HepG2 (cell line): ENCODE results near the gene OR2C1. TPM values are rescaled to one million over a fixed set of nuclear protein-coding genes. Genes with fewer than 3 reads are reported as not detected.

Experiments used
- ATAC-seq: fragments of 200-7000 bp; cut with Tn5 transposase; 3 replicates; pipeline ENCODE4 v1.9.1; 2020; ENCODE audit warnings: mild to moderate bottlenecking, moderate library complexity
- BruUV-seq: library from RNA; stranded (reverse); fragments of 400-500 nt; replicated peaks from 2 replicates; lab custom pipeline; 2021; lab: Mats Ljungman, UMichigan
- CTCF ChIA-PET: fragments of 300-600 bp; formaldehyde crosslinking; extraction: SDS; loops from one replicate; lab custom pipeline; 2021; ENCODE audit warnings: low total read pairs, inconsistent platforms, low intra/inter-chr PET ratio; lab: Yijun Ruan, JAX
- POLR2A ChIA-PET: fragments of 350-600 bp; sonication (Branson Sonifier 250); formaldehyde crosslinking; loops from one replicate; lab custom pipeline; 2020; ENCODE audit warnings: antibody characterized with exemption, inconsistent platforms; lab: Yijun Ruan, JAX
- DNase-seq: peaks from one replicate; pipeline ENCODE4 v3.0.0-alpha.2; 2015; ENCODE audit warnings: low spot score
- FAIRE-seq: peaks from 3 replicates; lab custom pipeline; 2011; peaks lifted over from hg19 to GRCh38; lab: Jason Lieb, UNC
- H2AFZ ChIP-seq: one replicate; pipeline ENCODE4 v1.6.1; 2011; ENCODE audit warnings: low read length, inconsistent platforms
- H3K27ac ChIP-seq: fragments of 300-600 bp; 3 replicates; pipeline ENCODE4 v1.8.0; 2011; ENCODE audit warnings: mixed run types, mild to moderate bottlenecking, mixed read lengths, low read length, inconsistent platforms; ENCODE audit not compliant: insufficient read depth; ENCODE audit errors: extremely low read length
- H3K27me3 ChIP-seq, 2 experiments: fragments of 200-600 bp in 1 of 2; 2 replicates in 1 of 2; 3 replicates in 1 of 2; pipeline versions ENCODE4 v1.6.0 to v1.8.0; 2011; ENCODE audit warnings: low read length in 2 of 2, mild to moderate bottlenecking in 2 of 2, moderate library complexity in 2 of 2, inconsistent platforms in 1 of 2; ENCODE audit not compliant: insufficient read depth in 2 of 2, control insufficient read depth in 1 of 2
- H3K36me3 ChIP-seq, 2 experiments: fragments of 200-600 bp in 1 of 2; replicated peaks in 1 of 2; 2 replicates in 1 of 2; 3 replicates in 1 of 2; pipeline versions ENCODE4 v1.5.1 to v1.8.0; 2011; ENCODE audit warnings: low read length in 2 of 2, inconsistent platforms in 1 of 2; ENCODE audit not compliant: insufficient read depth in 2 of 2, control insufficient read depth in 1 of 2
- H3K4me1 ChIP-seq: 2 replicates; pipeline ENCODE4 v1.5.1; 2012; ENCODE audit warnings: low read length, inconsistent platforms; ENCODE audit not compliant: insufficient read depth
- H3K4me2 ChIP-seq: 2 replicates; pipeline ENCODE4 v1.6.0; 2011; ENCODE audit warnings: low read depth, low read length, inconsistent platforms
- H3K4me3 ChIP-seq, 3 experiments: fragments of 200-600 bp in 1 of 3; sonication (generic), shearing (Covaris generic) in 1 of 3; replicated peaks in 1 of 3; 2 replicates each; pipeline ENCODE4 v1.5.1; 2011 to 2016; ENCODE audit warnings: low read length in 3 of 3, inconsistent platforms in 2 of 3, low read depth in 2 of 3, mild to moderate bottlenecking in 2 of 3, control low read depth in 1 of 3, mixed read lengths in 1 of 3; ENCODE audit not compliant: insufficient read depth in 1 of 3
- H3K79me2 ChIP-seq: one replicate; pipeline ENCODE4 v1.6.1; 2011; ENCODE audit warnings: low read length, inconsistent platforms; ENCODE audit not compliant: insufficient read depth
- H3K9ac ChIP-seq: 2 replicates; pipeline ENCODE4 v1.6.0; 2011; ENCODE audit warnings: mild to moderate bottlenecking, low read depth, low read length, inconsistent platforms; ENCODE audit not compliant: insufficient read depth
- H3K9me3 ChIP-seq: 2 replicates; pipeline ENCODE4 v1.5.1; 2012; ENCODE audit warnings: mild to moderate bottlenecking, low read length
- H4K20me1 ChIP-seq: 2 replicates; pipeline ENCODE4 v1.6.0; 2011; ENCODE audit warnings: inconsistent platforms, mild to moderate bottlenecking, low read length, moderate library complexity; ENCODE audit not compliant: insufficient read depth
- CCAR2 ChIP-seq: fragments of 200-400 bp; formaldehyde crosslinking; optimal IDR thresholded peaks from 2 replicates; pipeline ENCODE3; 2018; ENCODE audit warnings: low read depth, mild to moderate bottlenecking, low read length, moderate library complexity
- IKZF4 ChIP-seq: sonication (generic); formaldehyde crosslinking; IDR thresholded peaks from 2 replicates; pipeline ENCODE4 v1.5.1; 2020; ENCODE audit warnings: borderline replicate concordance, mild to moderate bottlenecking, low read depth, missing genetic modification reagents; ENCODE audit errors: not compliant biosample characterization
- KDM5A ChIP-seq: fragments of 200-600 bp; sonication (generic); IDR thresholded peaks from 2 replicates; pipeline ENCODE4 v1.7.0; 2018; ENCODE audit warnings: antibody characterized with exemption, mild to moderate bottlenecking, low read length, borderline replicate concordance
- MAZ ChIP-seq, 2 experiments: sonication (generic) in 1 of 2; formaldehyde crosslinking in 1 of 2; IDR thresholded peaks; 2 replicates each; pipeline versions ENCODE4 v1.5.0 to v1.6.1; 2012 to 2020; ENCODE audit warnings: low read depth in 2 of 2, mild to moderate bottlenecking in 2 of 2, borderline replicate concordance in 1 of 2, improper control_type of control experiment in 1 of 2, low read length in 1 of 2, missing genetic modification reagents in 1 of 2, moderate library complexity in 1 of 2
- NPAS2 ChIP-seq: sonication (generic); formaldehyde crosslinking; IDR thresholded peaks from 2 replicates; pipeline ENCODE4 v1.8.0; 2022; ENCODE audit warnings: mild to moderate bottlenecking, missing genetic modification reagents, borderline replicate concordance
- NR2F2 ChIP-seq: IDR thresholded peaks from 2 replicates; pipeline ENCODE4 v1.6.1; 2012; ENCODE audit warnings: low read depth, inconsistent platforms, borderline replicate concordance
- NR2F6 ChIP-seq, 2 experiments: IDR thresholded peaks; 2 replicates each; pipeline ENCODE4 v1.6.1; 2016; ENCODE audit warnings: antibody characterized with exemption in 1 of 2, mild to moderate bottlenecking in 1 of 2
- ZBTB3 ChIP-seq: sonication (generic); formaldehyde crosslinking; IDR thresholded peaks from 2 replicates; pipeline ENCODE4 v1.4.0; 2020; ENCODE audit warnings: low read depth, mild to moderate bottlenecking, moderate library complexity, missing genetic modification reagents, borderline replicate concordance
- ZNF296 ChIP-seq: sonication (generic); formaldehyde crosslinking; conservative IDR thresholded peaks from 2 replicates; pipeline ENCODE4 v1.5.0; 2020; ENCODE audit warnings: mild to moderate bottlenecking, missing genetic modification reagents
- ZNF317 ChIP-seq: sonication (generic); formaldehyde crosslinking; IDR thresholded peaks from 2 replicates; pipeline ENCODE4 v1.5.0; 2020; ENCODE audit warnings: mild to moderate bottlenecking, missing genetic modification reagents
- WGBS: methylation state at CpG from one replicate; pipeline ENCODE4 v1.1.6; 2017; ENCODE audit warnings: low lambda C conversion rate; 5-methylcytosine and 5-hydroxymethylcytosine counted together
- in situ Hi-C: cut with HindIII; loops from 2 replicates; pipeline ENCODE4 v1.10.0; 2017; ENCODE audit warnings: low pct_unique_long_range_greater_than_20kb; ENCODE audit not compliant: extremely low pct_ligation_motif_present
- intact Hi-C: fragments of 100-400 bp; cut with micrococcal nuclease; formaldehyde crosslinking; loops from one replicate; pipeline ENCODE4 v1.10.0; 2022; ENCODE audit not compliant: unreplicated experiment
- polyA plus RNA-seq, 8 experiments: library from polyadenylated mRNA; depleted of rRNA in 3 of 8; stranded (reverse) in 7 of 8; unstranded in 1 of 8; fragments of >200 nt; fragmentation: Illumina TruSeq in 4 of 8; extraction: Trizol in 4 of 8; gene quantifications; 2 replicates each; pipeline versions ENCODE4 v1.2.1 to v1.2.3, GENCODE V29; 2011 to 2016; ENCODE audit warnings: low read depth in 4 of 8, missing spikeins in 1 of 8, mixed read lengths in 1 of 8; ENCODE audit not compliant: insufficient read depth in 1 of 8
- total RNA-seq, 5 experiments: library from RNA; depleted of rRNA; stranded (reverse); fragments of >200 nt; fragmentation: Illumina TruSeq; extraction: Trizol; gene quantifications; 2 replicates each; pipeline ENCODE4 v1.2.3, GENCODE V29; 2016; ENCODE audit warnings: low read depth in 1 of 5
- TF ChIP-seq, protein P1 (sequence below): sonication (generic); formaldehyde crosslinking; IDR thresholded peaks from 2 replicates; pipeline ENCODE4 v1.4.0; 2020; ENCODE audit warnings: mild to moderate bottlenecking, missing genetic modification reagents
- TF ChIP-seq, protein P2 (sequence below): sonication (generic); formaldehyde crosslinking; IDR thresholded peaks from 2 replicates; pipeline ENCODE4 v1.4.0; 2020; ENCODE audit warnings: missing genetic modification reagents, mild to moderate bottlenecking, borderline replicate concordance

Gene OR2C1
- total and polyA plus RNA-seq, 2 of the 13 experiments (the other 11 are each of a cell fraction or from before 2014, with no cell fraction given), result not detected

DNA sequence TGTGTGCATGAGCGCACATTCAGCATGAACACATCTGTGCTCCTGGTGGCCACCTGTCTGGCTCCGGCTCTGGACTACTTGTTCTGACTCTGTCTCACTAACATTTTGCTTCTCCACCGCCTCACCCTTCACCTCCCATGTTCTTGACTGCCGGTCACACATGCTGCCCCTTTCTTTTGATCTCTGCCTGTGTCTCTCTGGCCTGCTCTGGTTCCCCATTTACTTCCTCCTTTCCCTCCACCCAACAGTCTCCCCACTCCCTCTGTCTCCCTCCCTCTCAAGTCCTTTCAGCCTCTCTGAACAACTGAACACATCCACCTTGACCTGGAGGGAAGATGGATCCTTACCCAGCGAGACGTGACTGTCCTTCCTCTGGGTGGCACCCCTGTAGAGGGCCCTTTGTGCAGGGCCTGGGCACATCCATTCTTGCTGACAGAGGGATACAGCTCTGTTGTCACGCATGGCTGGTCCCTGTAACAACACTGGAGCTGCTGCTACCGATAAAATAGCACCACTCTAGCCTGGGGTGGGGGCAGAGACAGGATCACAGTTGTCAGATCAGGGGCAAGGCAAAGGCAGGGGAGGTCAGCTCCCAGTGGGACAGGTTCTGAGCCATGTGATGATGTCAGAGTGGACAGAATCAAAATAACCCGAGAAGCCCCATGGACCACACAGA, 34.1 kb downstream of the OR2C1 start (continued):
- TF ChIP-seq, protein P1, sequence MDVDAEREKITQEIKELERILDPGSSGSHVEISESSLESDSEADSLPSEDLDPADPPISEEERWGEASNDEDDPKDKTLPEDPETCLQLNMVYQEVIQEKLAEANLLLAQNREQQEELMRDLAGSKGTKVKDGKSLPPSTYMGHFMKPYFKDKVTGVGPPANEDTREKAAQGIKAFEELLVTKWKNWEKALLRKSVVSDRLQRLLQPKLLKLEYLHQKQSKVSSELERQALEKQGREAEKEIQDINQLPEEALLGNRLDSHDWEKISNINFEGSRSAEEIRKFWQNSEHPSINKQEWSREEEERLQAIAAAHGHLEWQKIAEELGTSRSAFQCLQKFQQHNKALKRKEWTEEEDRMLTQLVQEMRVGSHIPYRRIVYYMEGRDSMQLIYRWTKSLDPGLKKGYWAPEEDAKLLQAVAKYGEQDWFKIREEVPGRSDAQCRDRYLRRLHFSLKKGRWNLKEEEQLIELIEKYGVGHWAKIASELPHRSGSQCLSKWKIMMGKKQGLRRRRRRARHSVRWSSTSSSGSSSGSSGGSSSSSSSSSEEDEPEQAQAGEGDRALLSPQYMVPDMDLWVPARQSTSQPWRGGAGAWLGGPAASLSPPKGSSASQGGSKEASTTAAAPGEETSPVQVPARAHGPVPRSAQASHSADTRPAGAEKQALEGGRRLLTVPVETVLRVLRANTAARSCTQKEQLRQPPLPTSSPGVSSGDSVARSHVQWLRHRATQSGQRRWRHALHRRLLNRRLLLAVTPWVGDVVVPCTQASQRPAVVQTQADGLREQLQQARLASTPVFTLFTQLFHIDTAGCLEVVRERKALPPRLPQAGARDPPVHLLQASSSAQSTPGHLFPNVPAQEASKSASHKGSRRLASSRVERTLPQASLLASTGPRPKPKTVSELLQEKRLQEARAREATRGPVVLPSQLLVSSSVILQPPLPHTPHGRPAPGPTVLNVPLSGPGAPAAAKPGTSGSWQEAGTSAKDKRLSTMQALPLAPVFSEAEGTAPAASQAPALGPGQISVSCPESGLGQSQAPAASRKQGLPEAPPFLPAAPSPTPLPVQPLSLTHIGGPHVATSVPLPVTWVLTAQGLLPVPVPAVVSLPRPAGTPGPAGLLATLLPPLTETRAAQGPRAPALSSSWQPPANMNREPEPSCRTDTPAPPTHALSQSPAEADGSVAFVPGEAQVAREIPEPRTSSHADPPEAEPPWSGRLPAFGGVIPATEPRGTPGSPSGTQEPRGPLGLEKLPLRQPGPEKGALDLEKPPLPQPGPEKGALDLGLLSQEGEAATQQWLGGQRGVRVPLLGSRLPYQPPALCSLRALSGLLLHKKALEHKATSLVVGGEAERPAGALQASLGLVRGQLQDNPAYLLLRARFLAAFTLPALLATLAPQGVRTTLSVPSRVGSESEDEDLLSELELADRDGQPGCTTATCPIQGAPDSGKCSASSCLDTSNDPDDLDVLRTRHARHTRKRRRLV (CRISPR knock-in tag), result no peak
- TF ChIP-seq MAZ (IDR thresholded peaks at IDR 0.05; ENCODE audit: borderline replicate concordance, low read depth, low read length) (no peak), MAZ (CRISPR knock-in tag; IDR thresholded peaks at IDR 0.05; ENCODE audit: low read depth) (no peak)

DNA sequence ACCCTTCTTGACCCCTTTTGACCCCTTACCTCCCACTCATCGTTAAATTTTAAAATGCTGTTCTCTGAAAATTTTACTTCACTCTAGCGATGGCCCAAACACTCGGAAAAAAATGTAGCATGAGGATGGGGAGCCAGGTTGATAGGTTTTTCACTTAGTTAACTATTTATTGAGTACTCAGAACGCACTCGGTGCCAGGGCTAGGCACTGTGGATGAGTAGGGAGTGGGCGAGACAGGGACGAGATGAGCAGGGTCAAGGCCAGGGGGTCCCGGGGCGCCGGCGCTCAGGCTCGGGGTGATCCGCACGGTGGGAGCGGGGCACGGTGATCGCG, 44.7 kb downstream of the OR2C1 start:
- CTCF ChIA-PET, result no interaction called here
- POLR2A ChIA-PET, result interaction anchor here (0.8 to 3.4 kb wide), 12 partner anchors 11 to 457 kb away, joined by 3 to 33 read pairs (median 6); partner anchors contain the start of genes NAA60, ZNF263 and ZNF597
- Histone ChIP-seq H3K79me2 (peaks cover 31% of the 10 kb centered on the region), H3K4me1 (peaks cover 29% of the 10 kb centered on the region), H4K20me1 (no peaks in the 10 kb centered on the region), H2AFZ (no peak overlapping the region), H3K9me3 (no peaks in the 10 kb centered on the region), H3K36me3 (peaks cover 2 to 31% of the 10 kb centered on the region in 2 experiments; a peak in 4 of 5 replicates), H3K4me3 (peak overlapping the region; percentile 90 to 94 (median 91)), H3K9ac (peak overlapping the region; percentile 95), H3K27me3 (no peaks in the 10 kb centered on the region; a peak in 1 of 5 replicates), H3K27ac (peak overlapping the region; percentile 73), H3K4me2 (peak overlapping the region; percentile 90)
- under 1% methylated on average over 14 of the region's 18 CpGs for WGBS
- in situ Hi-C loops (no loop called here), intact Hi-C loops (loop anchor here (5.0 to 10.0 kb wide), 2 partner anchors 42 to 94 kb away; partner anchors contain the start of genes C16orf90, NAA60 and ZNF597)
- no peak for ATAC-seq
- no peak for DNase-seq
- BruUV-seq, result TSS peak; percentile 78
- no peak for FAIRE-seq
- no peak for TF ChIP-seq CCAR2
- peak; percentile 24; the same call in 1 of the 2 replicates for TF ChIP-seq NR2F6 (IDR thresholded peaks at IDR 0.05)
- TF ChIP-seq NR2F6 (CRISPR knock-in tag; IDR thresholded peaks at IDR 0.05), result peak; percentile 9; the same call in 1 of the 2 replicates
- TF ChIP-seq KDM5A, result peak; percentile 63; the same call in 1 of the 2 replicates
- TF ChIP-seq ZNF296 (CRISPR knock-in tag), result 0 out of 2 replicates have a peak, but pooled peaks have one; percentile 34
- 0 out of 2 replicates have a peak, but pooled peaks have one; percentile 30 for TF ChIP-seq NPAS2 (CRISPR knock-in tag)
- TF ChIP-seq ZBTB3 (CRISPR knock-in tag), result 0 out of 2 replicates have a peak, but pooled peaks have one; percentile 56
- TF ChIP-seq IKZF4 (CRISPR knock-in tag), result no peak
- 0 out of 2 replicates have a peak, but pooled peaks have one; percentile 25 for TF ChIP-seq NR2F2
- TF ChIP-seq ZNF317 (CRISPR knock-in tag), result no peak
- TF ChIP-seq, protein P2, sequence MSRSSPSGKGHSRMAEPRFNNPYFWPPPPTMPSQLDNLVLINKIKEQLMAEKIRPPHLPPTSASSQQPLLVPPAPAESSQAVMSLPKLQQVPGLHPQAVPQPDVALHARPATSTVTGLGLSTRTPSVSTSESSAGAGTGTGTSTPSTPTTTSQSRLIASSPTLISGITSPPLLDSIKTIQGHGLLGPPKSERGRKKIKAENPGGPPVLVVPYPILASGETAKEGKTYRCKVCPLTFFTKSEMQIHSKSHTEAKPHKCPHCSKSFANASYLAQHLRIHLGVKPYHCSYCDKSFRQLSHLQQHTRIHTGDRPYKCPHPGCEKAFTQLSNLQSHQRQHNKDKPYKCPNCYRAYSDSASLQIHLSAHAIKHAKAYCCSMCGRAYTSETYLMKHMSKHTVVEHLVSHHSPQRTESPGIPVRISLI (CRISPR knock-in tag), result no peak
